ENCODE results near the gene RNU5B-1. TPM values are rescaled to one million over a fixed set of nuclear protein-coding genes. Genes with fewer than 3 reads are reported as not detected.

RNU5B-1 gene
- total and polyA plus RNA-seq, 3 donors from 2014 or later: not detected

GRCh38 chr15:65259367-65259797 lies 45.1 kb upstream of the RNU5B-1 start:
- 71 to 79% methylated on average over 7 of the region's 7 CpGs for WGBS, 2 donors
- H3K27ac ChIP-seq: peak overlapping the region in 1 of 2 donors; percentile 55
- peak; percentile 38 for DNase-seq

GRCh38 chr15:65260968-65261367 lies 43.5 kb upstream of the RNU5B-1 start:
- Histone ChIP-seq H3K4me3 (no peak overlapping the region), H3K27me3 (no peaks in the 10 kb centered on the region), H3K36me3 (ENCODE audit: low read depth, missing control alignments) (no peaks in the 10 kb centered on the region), H3K9me3 (no peaks in the 10 kb centered on the region), H3K27ac (no peak overlapping the region), H3K4me1 (no peaks in the 10 kb centered on the region)
- no peak for DNase-seq
- intact Hi-C loops (cut with DNase I; ENCODE audit: low total_unique reads): no loop called here
- WGBS, 2 donors: 88 to 92% methylated on average over 6 of the region's 6 CpGs
- TF ChIP-seq, protein P1, sequence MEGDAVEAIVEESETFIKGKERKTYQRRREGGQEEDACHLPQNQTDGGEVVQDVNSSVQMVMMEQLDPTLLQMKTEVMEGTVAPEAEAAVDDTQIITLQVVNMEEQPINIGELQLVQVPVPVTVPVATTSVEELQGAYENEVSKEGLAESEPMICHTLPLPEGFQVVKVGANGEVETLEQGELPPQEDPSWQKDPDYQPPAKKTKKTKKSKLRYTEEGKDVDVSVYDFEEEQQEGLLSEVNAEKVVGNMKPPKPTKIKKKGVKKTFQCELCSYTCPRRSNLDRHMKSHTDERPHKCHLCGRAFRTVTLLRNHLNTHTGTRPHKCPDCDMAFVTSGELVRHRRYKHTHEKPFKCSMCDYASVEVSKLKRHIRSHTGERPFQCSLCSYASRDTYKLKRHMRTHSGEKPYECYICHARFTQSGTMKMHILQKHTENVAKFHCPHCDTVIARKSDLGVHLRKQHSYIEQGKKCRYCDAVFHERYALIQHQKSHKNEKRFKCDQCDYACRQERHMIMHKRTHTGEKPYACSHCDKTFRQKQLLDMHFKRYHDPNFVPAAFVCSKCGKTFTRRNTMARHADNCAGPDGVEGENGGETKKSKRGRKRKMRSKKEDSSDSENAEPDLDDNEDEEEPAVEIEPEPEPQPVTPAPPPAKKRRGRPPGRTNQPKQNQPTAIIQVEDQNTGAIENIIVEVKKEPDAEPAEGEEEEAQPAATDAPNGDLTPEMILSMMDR (IDR thresholded peaks at IDR 0.05): no peak
- TF ChIP-seq POLR2A (IDR thresholded peaks at IDR 0.05): no peak

More at GRCh38 chr15:65259367-65259797, 45.1 kb upstream of the RNU5B-1 start:
- Histone ChIP-seq H3K4me1 (no peaks in the 10 kb centered on the region), H3K4me3 (no peak overlapping the region), H3K27me3 (no peaks in the 10 kb centered on the region), H3K36me3 (ENCODE audit: low read depth, missing control alignments) (no peaks in the 10 kb centered on the region), H3K9me3 (no peaks in the 10 kb centered on the region)
- TF ChIP-seq POLR2A (IDR thresholded peaks at IDR 0.05): no peak
- TF ChIP-seq, protein P1 (IDR thresholded peaks at IDR 0.05): no peak
- intact Hi-C loops (cut with DNase I; ENCODE audit: low total_unique reads): loop anchor here (10.0 kb wide), 1 partner anchor 55 kb away; no protein-coding TSS in a partner anchor

DNA sequence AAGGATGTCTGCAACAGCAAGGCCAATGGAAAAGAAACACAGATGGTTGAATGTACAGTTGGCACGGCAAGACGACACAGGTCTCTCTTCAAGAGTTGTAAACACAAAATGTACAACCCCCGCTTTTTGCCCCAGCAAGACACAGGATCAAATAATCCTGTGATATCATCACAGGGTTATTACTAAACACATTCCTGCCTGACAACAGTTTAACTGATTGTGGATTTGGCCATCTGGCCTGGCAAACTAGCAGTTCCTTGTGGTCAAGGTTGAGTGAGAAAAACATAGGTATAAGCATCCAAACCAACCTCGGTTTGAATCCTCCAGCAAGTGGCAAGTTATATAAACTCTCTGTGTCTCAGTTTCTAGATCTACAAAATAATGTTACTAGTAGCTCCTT lies 41.2 kb upstream of the RNU5B-1 start:
- 84 to 92% methylated on average over 4 of the region's 4 CpGs for WGBS, 2 donors
- Histone ChIP-seq H3K27ac (no peak overlapping the region), H3K27me3 (no peaks in the 10 kb centered on the region), H3K4me1 (no peaks in the 10 kb centered on the region), H3K4me3 (no peak overlapping the region), H3K36me3 (ENCODE audit: low read depth, missing control alignments) (no peaks in the 10 kb centered on the region), H3K9me3 (no peaks in the 10 kb centered on the region)
- TF ChIP-seq POLR2A (IDR thresholded peaks at IDR 0.05): no peak
- TF ChIP-seq, protein P1 (IDR thresholded peaks at IDR 0.05): no peak
- no peak for DNase-seq
- intact Hi-C loops (cut with DNase I; ENCODE audit: low total_unique reads): no loop called here

DNA sequence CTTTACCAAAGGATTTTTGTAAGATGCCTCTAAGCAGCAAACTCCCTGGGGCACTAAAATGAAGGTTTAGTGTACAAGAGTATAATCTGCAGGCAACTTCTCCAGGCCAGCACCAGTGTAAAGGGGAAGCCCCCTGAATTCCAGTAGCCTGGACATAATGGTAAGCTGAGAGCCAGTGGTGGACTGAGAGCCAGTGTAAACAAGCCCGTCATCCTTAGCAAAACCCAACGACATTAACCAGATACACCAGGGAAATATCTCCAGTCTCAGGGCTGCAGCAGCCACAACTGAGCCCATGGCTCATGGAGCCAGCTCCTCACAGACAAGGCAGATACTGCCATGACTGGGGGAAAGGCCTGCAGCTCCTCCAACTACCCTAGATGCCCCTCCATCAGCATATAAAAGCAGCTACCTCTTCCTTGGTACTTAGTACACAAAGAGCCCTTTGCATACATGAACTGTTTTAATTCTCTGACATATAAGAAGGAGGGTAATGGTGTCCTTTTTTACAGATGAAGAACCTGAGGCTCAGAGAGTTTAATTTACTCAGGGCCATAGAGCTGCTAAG lies 39.5 kb upstream of the RNU5B-1 start:
- DNase-seq: no peak
- H3K27ac ChIP-seq: no peak overlapping the region
- TF ChIP-seq, protein P1 (IDR thresholded peaks at IDR 0.05): no peak
- TF ChIP-seq POLR2A (IDR thresholded peaks at IDR 0.05): no peak
- H3K27me3 ChIP-seq: no peaks in the 10 kb centered on the region
- no peaks in the 10 kb centered on the region for H3K4me1 ChIP-seq
- intact Hi-C loops (cut with DNase I; ENCODE audit: low total_unique reads): no loop called here
- H3K9me3 ChIP-seq: no peaks in the 10 kb centered on the region
- H3K4me3 ChIP-seq: no peak overlapping the region
- no peaks in the 10 kb centered on the region for H3K36me3 ChIP-seq (ENCODE audit: low read depth, missing control alignments)
- 45 to 94% methylated on average over 2 of the region's 2 CpGs for WGBS, 2 donors

DNA sequence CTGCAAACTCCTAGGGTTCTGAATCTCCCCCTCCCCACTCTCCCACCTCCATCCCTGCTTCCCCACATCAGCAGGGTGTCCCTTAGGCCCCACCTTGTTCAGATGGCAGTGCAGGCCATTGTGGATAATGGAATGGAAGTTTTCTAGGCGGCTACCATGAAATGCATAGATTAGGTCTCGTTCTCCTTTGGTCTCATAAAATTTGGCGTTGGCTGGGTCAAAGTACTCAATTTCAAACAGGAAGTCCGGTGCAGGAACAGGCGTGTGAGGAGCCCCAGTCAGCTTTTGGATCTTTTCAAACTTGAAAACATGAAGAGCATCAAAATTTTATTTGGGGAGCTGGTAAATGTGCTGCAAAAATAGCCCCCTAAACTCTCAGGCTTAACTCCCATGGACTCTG lies 38.0 kb upstream of the RNU5B-1 start:
- WGBS, 2 donors: 92 to 98% methylated on average over 5 of the region's 5 CpGs
- Histone ChIP-seq H3K27ac (no peak overlapping the region), H3K4me3 (no peak overlapping the region), H3K4me1 (peaks cover 3% of the 10 kb centered on the region), H3K36me3 (ENCODE audit: low read depth, missing control alignments) (no peaks in the 10 kb centered on the region), H3K9me3 (no peaks in the 10 kb centered on the region), H3K27me3 (no peaks in the 10 kb centered on the region)
- intact Hi-C loops (cut with DNase I; ENCODE audit: low total_unique reads): no loop called here
- TF ChIP-seq, protein P1 (IDR thresholded peaks at IDR 0.05): no peak
- no peak for TF ChIP-seq POLR2A (IDR thresholded peaks at IDR 0.05)
- no peak for DNase-seq

Measured in testis (tissue), 3 donors.